ENCODE measurements around the gene CREBZF.
"Not testable (repeated sequence)": the region's sequence is repeated elsewhere in the genome, so short reads cannot be mapped to it uniquely, and the experiment has no call there.

Gene CREBZF

GRCh38 chr11:85620256-85620655, 44.7 kb downstream of the CREBZF start:
- no peak for DNase-seq (ENCODE audit: low read depth)
- no peak overlapping the region for H3K4me3 ChIP-seq (ENCODE audit: low read length)
- TF ChIP-seq CTCF (conservative IDR thresholded peaks at IDR 0.05; ENCODE audit: low read depth, low read length): no peak

GRCh38 chr11:85619499-85619898, 45.4 kb downstream of the CREBZF start:
- no peak overlapping the region for H3K4me3 ChIP-seq (ENCODE audit: low read length)
- TF ChIP-seq CTCF (conservative IDR thresholded peaks at IDR 0.05; ENCODE audit: low read depth, low read length): no peak
- no peak for DNase-seq (ENCODE audit: low read depth)

GRCh38 chr11:85611643-85612042, 53.3 kb downstream of the CREBZF start:
- not testable (repeated sequence) for DNase-seq (ENCODE audit: low read depth); H3K4me3 ChIP-seq (ENCODE audit: low read length)
